AG09309 (cell line): ENCODE measurements around the gene NEXMIF.
"Not testable (repeated sequence)": the region's sequence is repeated elsewhere in the genome, so short reads cannot be mapped to it uniquely, and the experiment has no call there.

ENCODE experiments used
- DNase-seq: peaks from one replicate; pipeline ENCODE4 v3.0.0-alpha.2; 2010; ENCODE audit warnings: low read depth
- H3K4me3 ChIP-seq: 2 replicates; pipeline ENCODE4 v1.5.1; 2011; ENCODE audit warnings: mild to moderate bottlenecking, low read depth, low read length, moderate library complexity; ENCODE audit not compliant: control insufficient read depth
- CTCF ChIP-seq: IDR thresholded peaks from 2 replicates; pipeline ENCODE4 v1.5.1; 2011; ENCODE audit warnings: mild to moderate bottlenecking, low read depth, low read length, inconsistent platforms; ENCODE audit not compliant: insufficient read depth, control insufficient read depth; ENCODE audit errors: missing control alignments

Gene NEXMIF

GRCh38 chrX:74890676-74891430, 34.4 kb downstream of the NEXMIF start:
- no peak for TF ChIP-seq CTCF
- H3K4me3 ChIP-seq: no peak overlapping the region
- no peak for DNase-seq

GRCh38 chrX:74882383-74882782, 42.9 kb downstream of the NEXMIF start:
- not testable (repeated sequence) for DNase-seq, H3K4me3 ChIP-seq

GRCh38 chrX:74865725-74866124, 59.5 kb downstream of the NEXMIF start:
- no peak for TF ChIP-seq CTCF
- no peak for DNase-seq
- no peak overlapping the region for H3K4me3 ChIP-seq

GRCh38 chrX:74853255-74853654, 72.0 kb downstream of the NEXMIF start:
- TF ChIP-seq CTCF: no peak
- H3K4me3 ChIP-seq: no peak overlapping the region
- no peak for DNase-seq

GRCh38 chrX:74835566-74835965, 89.7 kb downstream of the NEXMIF start:
- H3K4me3 ChIP-seq: no peak overlapping the region
- no peak for DNase-seq
- TF ChIP-seq CTCF: no peak

- not testable (repeated sequence) for H3K4me3 ChIP-seq, DNase-seq
These were observed 105.5 kb downstream of the NEXMIF start for GRCh38 chrX:74819797-74820196.

- no peak overlapping the region for H3K4me3 ChIP-seq
- no peak for TF ChIP-seq CTCF
- DNase-seq: no peak
These were observed 110.6 kb downstream of the NEXMIF start for GRCh38 chrX:74814681-74815080.

GRCh38 chrX:74804574-74804973, 120.7 kb downstream of the NEXMIF start:
- no peak for TF ChIP-seq CTCF
- H3K4me3 ChIP-seq: no peak overlapping the region
- DNase-seq: no peak
